Activated effector memory CD4-positive, alpha-beta T cell treated with Interleukin-2 at 50 U/mL for 16 hours (primary cell): ENCODE results near the gene CSMD2.

Experiments
- DNase-seq: peaks from one replicate; pipeline ENCODE4 v3.0.0-alpha.2; 2020

Gene CSMD2

DNA sequence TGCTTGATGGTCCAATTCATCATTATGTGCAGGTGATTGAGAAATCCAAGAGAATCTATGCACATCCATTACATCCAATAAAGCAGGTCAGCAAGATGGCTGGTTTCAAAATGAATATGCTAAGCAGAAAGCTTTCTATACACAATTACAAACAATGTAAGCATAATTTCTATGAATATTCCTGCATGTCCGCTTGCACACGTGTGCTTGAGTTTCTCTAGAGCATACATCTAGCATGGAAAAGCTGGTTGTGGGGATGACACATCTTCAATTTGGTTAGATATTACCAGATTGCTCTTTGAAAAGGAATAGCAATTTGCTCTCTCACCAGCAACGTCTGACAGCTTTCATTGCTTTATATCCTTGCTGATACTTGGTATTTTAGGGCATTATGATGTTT, 461.6 kb downstream of the CSMD2 start:
- no peak for DNase-seq

DNA sequence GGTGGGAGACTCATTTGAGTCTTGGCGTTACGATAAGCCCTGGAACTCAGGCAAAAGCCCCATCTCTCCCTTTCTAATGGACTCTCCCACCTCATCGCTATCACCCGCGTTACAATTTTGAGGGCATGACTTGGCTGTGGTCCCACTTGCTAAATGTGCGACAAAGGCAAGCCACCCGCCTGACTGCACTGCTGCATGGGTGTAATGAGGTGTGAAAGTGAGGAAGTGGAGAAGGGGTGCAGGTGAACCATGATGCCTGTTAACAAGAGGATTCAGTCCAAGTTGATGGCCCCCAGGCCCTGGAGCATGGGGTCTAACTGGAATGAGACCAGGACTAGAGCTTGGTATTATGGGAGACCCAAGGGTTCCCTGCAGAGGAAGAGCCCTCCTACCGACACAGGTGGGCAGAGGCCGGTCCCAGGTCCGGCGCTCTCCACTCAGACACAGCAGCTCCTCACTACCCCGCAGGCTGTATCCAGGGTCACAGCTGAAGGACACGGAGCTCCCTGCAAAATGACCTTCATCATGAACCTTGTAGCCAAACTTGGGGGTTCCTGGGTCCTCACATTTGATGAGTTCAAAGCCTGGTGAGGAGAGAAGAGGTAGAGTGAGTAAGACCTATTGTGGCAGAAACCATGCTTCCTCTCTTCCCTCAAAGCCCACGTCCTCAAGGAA, 466.5 kb downstream of the CSMD2 start:
- no peak for DNase-seq

DNA sequence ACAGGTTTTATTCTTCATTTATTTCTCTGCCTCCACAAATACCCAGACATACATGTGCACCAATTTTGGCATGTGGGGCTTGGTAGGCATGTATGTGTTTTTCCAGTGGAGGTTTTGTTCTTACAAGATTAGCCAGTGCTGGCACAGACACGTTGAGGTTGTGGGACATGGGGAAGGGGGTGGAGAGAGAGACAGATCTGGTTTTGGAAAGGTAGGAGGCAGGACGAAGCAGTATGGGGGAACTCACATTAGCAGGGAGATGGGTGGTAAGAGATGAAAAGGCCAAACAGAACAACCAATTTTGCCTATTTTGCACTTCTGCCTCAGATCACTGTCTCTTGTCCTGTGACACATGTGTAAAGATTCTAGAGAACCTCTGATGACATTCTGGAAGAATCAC, 467.2 kb downstream of the CSMD2 start:
- no peak for DNase-seq

DNA sequence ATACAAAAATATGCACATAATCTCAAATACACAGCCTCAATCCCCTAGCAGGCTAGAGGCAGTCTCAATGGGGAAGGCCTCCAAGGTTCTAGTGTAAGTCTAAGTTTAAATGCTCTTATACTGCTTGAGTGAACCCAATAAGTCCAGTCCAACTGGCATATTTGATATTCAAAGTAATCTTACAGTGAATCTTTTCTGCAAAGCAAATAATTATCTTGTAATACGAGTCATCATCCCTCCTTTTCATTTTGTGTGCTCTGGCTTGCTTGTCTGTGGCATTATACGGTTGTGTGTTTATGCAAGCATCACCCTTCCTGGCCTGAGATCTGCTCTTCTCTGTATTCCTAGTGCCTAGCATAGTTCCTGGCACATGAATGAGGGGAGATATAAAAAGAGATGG, 468.1 kb downstream of the CSMD2 start:
- DNase-seq = no peak

DNA sequence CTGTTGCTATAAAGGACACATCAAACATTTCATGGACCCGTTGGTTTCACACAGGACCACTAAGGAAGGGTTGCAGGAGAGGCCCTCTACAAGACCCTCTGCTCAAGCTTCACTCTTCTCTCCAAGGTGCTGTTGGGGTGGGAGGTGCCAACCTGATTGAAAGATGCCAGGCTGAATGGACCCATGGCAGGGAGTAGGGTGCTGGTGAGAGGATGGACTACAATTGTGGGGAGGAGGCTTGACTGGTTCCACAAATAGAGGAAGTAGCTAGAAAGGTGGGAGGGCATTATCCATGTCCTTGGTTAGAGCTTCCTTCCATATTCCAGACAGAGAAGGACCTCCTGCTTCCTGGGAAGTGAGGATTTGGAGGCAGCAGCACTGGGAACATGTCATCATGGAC, 468.7 kb downstream of the CSMD2 start:
- DNase-seq = no peak

DNA sequence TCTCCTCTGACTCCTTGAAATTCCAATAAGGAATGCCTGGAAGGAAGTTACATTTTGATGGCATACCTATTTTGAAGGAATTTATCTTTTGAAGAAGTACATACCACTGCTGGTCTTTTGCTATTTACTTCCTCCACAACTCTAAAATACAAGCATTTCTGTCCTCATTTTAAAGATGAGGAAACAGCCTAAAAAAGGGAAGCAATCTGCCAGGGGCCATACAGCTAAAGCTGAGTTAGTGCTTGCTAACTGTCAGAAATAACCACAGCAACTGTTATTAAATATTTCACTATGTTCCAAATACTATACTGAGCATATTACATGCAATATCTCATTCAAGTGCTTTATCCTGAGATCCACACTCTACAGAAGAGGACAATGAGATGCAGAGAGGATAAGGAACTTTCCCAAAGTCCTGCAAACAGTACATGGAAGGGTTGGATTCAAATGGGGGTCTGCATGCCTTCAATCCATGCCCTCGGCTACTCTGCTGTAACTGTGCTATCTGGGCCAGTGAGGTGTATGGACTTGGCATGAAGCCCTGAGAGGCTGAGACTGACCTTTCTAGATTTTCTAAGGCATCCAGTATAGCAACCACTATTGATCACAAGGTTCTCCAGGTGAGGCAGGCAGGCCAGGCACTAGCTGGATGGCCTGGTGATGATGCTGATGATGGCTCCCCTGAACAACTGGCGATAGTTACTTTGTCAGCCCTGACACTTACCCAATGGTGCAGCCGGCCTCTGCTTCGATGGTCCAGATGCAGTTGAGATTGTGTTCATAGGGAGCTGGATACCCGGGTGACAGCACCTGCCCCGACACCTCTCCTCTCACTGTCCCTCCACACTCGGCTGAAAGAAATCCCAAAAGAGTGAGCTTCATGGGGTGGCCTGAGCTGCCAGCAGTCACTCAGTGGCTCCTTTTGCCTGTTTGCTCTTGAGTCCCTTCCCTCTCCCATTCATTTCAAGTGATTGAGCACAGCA, 472.5 kb downstream of the CSMD2 start:
- DNase-seq = no peak

DNA sequence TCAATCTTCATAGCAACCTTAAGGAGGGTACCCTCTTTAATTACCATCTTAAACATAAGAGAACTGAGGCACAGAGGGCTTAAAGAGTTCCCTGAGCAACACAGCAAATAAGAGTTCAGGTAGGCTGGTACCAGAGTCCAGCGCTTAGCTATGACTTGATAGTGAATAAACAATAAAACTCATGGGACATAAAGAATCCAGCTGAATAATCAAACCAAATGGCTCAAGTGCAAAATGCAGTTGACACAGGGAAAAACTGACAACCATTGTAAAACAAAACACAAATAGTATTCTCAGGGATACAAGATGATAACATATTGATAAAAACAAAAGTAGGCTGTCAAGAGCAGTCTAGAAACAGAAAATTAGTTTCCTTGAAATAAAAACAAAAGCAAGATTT, 478.0 kb downstream of the CSMD2 start:
- no peak for DNase-seq

DNA sequence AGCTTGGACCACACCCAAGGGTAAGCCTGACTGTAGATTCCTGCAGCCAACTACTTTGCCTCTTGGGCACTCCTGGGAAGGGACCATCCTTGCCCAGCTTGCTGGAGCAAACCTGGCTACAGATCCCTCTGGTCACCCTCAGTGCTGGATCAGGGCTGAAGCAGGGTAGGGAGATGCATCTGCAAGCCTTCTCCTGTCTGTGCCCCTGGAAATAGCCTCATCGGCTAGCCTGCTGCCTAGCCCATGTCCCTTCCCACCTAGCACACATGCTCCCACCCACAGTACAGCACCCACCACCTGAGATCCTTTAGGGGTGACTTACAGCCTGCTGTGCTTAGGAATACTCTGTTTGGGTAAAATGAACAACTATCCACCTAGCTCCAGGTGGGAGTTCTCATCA, 478.5 kb downstream of the CSMD2 start:
- no peak for DNase-seq

DNA sequence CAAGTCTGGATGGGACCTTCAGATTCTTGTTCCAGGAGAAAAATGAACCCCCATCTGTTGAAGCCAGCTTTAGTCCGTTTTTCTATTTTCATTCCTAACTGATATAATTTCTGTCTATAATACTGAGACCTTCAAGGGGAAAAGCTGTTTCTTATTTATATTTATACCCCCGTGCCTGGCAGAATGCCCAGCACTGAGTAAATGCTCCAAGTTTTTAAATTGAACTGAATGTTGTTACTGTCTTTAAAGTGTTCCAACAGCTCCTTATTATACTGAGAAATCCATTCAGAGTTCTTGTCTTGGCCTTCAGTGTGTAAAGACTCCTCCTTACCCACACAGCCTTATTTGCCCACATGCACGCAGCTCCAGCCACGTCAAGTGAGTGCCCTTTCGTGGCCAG, 479.8 kb downstream of the CSMD2 start:
- DNase-seq = no peak

DNA sequence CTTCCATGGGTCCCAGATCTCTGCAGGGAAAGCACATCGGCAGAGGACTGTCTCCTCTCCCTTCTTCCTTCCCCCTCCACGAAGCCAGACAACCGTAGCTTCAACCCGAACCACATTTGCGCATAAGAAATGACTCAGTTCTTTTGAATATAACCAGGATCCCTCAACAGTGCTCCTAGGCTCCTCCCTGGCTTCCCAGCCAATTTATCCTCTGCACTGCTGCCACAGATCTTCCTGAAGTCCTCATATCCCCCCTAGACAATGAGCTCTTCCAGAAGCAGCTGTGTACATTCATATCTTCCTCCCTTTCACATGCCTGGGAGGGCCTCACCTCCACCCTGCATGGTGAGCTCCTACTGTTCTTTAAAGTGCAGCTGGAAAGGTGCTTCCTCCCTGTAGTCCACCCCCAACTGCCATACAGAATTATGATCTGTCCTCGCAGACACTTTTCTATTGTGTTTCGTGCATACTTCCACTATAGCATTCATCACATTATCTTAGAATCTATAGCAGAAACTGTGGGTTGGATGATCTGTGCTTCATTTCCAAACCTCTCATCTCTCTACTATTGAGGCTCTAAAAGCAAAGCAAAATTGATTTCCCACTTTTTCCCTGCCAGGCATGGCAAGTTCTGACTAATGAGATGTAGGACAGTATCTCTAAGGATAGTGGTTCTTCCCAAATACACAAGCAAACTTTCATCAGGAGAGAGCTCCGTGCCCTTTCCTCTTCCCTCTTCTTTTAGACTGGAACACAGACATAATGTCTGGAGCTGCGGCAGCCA, 480.4 kb downstream of the CSMD2 start:
- DNase-seq = no peak

DNA sequence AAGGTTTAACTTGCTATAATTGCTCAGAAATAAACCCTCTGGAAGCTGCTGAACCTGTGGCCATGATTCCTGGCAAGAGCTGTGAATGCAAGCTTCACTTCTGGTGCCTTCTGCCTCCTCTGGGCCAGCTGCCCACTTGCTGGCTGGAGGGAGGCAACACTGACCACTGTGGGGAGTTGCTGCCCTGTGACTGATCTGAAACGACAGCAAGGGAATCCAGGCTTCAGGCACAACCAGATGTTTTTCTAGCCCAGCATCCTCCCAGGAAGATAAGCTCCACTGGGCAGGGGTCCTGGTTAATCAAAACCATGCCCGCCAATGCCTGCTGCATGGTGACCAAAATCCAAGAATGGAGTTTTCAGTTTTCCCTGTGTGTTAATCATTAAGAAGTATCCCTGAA, 481.1 kb downstream of the CSMD2 start:
- no peak for DNase-seq

DNA sequence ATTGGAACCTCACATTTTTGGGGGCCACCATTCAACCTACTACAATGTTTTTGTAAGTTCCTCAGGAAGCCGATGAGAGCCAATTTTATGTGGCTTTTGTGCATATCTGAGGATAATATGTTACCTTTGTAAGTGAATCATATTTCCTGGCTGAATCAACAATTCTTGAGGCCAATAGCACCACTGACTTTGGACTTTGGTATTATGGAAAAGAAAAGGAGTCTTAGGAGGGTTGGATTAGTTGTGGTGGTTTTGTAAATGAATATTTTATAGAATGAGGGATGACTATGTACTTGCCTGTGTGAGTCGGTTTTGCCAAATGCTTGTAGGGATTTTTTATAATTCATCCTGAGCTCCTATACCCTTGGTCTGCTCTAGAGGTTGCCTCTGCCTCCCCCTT, 482.7 kb downstream of the CSMD2 start:
- DNase-seq = no peak

DNA sequence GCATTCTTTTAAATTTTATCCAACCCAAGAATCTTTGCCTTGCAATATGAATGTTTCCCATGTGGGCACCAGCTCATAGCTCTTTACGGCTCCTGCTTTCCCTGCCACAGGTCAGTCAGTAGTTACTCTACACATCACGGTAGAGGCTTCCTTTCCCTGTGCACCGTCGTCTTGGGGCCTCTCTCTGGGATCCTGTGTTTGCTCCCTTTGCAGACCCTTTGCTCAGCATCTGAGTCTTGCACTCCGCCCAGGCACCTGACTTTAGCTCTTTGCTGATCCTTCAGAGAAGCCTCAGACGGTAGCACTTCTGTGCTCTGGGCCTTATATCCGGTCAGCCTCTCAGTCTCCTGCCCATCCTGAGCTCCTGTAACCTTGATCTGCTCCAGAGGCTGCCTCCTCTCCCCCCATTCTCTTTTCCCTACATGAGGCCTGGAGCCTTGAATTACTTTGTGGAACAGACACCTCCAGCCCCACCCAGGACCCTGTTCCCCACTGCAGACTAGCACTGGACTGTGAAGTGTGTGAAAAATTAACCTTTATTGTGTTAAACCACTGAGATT, 484.7 kb downstream of the CSMD2 start:
- no peak for DNase-seq

DNA sequence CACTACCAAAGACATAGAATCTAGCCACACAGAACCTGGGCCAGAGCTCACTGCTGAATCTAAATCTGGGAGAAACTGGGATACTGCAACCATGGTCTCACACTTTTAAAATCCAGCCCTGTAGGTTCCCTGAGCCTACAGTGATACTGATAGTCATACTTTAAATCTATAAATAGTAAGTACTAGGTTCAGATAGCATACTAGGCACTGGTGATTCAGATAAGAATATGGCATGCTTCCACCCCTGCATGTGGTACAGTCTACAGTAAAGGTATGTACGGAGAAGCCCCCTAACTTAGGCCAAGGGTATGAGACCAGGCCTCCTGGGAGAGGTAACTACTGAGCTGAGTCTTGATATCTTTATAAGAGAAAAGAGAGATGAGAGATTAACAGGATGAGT, 494.5 kb downstream of the CSMD2 start:
- no peak for DNase-seq

DNA sequence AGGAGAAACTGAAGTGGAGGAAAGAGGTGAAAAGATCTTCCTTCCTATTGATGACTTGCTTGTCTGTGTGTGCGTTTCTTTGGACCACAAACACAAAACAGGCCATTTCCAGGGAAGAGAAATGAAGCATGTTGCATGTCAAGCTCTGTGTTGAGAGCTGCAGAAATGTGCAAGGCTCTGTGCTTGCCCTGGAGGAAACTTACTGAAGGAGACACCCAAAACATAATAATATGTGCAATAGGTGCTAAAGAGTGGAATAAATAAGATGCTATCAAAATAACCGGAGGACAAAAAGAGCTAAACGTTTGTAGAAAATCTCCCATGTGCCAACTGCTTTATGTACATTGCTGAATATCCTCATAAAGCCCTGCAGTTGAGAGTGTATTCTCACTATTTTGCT, 496.3 kb downstream of the CSMD2 start:
- DNase-seq = no peak

DNA sequence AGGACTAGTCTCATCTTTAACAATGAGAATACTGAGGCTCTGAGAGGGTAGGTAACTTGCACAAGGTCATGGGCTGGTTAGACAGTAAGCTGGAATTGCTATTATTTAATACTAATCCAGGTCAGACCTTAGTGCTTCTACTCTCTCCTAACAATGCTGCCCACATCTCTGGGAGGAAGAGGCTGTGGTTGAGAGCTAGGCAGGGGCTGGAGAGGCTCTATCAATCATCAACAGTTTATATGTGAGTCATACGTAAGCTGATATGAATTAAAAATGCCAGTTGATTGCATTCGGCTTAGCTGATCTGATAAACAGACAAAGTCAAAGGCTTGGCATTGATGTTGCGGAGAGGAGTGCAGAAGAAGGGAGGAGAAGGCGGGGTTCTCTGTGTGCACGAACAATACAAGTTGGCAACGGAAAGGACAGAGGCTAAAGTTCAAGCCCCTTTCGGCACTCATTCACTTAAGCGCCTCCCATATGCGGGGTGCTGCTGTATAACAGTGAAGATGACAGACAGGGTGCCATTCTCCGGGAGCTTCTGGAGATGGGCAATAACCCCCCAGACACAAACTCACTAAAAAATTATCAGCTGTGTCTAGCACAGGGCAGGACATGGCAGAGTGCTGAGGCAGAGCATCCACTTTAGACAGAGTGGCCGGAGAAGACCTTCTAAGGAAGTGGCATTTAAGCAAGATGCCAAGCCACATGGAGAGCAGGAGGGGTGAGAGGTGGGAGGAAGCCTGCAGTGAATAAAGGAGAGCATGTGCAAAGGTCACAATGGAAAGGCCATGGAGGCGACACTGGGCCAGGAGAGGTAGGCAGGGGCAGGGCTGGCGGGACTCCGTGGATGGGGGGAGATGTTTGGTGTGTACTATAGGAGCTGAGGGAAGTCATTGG, 497.4 kb downstream of the CSMD2 start:
- no peak for DNase-seq

DNA sequence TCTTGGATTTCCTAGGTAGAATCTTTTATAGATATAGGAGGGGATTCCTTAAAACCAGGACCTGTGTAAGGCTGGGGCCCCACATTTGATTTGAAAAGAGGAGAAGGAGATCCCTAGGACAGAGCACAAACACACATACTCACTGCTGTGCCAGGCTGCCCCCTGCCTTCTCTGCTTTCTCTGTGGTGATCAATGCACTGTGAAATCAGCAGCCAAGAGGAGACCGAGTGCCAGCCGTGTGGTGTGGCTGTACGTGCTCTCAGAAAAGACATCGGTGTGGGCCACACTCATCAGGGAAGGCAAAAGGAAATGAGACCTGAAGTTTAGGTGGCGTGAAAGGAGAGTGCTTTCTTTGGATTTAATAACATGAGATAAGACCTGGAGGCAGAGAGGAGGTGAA, 498.4 kb downstream of the CSMD2 start:
- DNase-seq = no peak

DNA sequence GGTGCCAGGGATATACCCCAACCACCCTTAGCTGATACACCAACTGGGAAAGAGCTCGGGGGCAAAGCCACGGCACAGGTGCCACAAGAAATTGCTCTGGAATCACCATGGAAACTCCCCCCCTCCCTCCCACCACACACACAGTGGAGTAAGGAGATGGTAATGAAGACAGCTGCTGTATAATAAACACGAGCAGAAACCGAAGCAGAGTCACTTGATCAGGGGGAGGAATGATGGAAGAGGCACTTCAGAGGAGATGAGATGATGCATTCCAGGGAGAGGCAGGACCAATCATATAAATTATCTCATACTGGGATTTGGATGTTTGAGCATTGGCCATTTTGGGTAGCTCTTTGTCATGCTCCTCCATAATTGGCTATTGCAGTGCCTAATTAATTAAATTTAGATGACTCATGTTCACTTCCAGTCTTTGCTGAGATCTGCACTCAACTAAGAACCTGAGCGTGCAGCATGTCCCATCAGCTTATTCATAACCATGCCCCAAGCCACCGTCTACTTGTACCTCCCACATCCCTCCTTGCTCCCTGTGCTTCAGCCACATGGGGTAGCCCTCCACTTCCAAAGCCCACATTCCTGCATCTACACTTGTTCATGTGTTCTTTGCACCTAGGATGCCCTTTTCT, 503.1 kb downstream of the CSMD2 start:
- no peak for DNase-seq

DNA sequence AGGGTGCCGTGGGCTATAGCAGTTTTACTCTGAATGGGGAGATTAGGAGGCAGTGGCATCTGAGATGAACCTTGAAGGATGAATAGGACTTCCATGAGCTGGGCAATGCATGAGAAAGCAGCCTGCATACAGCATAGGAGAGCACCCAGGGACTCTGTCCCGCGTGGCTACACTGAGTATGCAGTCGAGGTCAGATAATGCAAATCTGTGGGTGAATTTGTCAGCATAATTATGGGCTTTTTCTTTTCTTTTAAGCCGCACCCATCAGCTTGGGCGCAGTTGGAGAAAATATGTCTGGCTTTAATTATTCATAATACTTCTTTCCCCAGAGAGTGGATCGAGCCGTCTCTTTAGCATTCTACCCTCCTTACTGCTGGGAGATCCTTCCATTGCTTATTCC, 504.1 kb downstream of the CSMD2 start:
- DNase-seq = no peak

DNA sequence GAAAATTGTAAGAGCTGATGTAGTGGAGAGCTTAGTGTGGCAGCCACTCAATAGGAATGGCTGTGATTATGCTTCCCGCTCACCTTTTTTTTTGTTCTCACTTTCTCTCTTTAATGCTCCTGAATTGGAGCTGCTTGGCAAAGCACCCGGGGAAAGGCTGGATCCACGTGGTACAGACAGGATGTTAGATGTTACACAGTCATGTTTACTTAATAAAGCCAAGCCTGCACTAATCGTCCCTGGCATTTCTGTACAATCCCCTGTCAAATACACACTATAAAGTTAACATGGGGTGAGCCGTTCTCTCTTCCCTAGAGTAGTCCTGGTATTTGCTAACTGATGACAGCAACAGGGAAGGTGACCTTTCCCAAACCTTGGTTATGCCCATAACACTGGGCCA, 504.8 kb downstream of the CSMD2 start:
- no peak for DNase-seq

DNA sequence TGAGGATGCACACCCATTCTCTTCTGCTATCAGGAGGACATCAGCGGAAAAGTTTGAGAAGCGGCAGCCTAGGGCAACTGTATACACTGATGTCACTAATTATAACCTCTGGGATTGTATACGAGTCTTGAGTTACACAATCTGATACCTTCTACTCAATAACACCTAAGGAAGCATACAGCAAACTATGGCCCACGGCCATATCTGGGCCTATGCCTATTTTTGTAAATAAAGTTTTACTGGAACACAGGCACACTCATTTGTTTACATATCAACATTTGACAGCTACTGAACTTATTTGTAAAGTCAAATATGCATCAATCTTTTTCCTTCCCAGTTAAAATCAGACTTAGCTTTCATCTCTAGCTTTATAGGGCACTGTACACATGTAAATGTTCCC, 505.4 kb downstream of the CSMD2 start:
- no peak for DNase-seq

DNA sequence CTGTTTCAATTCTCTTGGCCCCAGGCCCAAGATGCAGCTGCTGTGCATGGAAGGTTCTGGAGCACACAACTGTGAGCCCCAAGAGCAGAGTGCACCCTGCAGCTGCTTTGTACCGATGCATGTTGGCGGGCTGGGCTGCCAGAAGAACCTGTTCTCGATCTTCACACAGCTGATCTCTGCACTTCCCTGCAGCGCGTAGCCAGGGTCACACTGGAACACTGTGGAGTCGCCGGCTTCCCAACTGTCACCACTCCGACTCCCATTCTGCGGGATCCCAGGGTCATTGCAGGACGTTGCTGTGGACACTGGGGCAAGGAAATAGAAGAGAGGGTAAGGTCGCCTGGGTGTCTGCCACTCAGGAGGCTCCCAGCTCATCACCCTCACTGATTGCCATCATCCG, 507.2 kb downstream of the CSMD2 start:
- no peak for DNase-seq
